SK-N-SH treated with all-trans-retinoic acid at 6 μM for 48 hours (cell line): ENCODE data around the gene KMT5B.

Experiments
- ARNTL ChIP-seq: fragments of 450-650 bp; formaldehyde crosslinking; IDR thresholded peaks from 2 replicates; pipeline ENCODE4 v1.5.0; 2020; ENCODE audit warnings: low read depth, mild to moderate bottlenecking, moderate library complexity, borderline replicate concordance
- BACH2 ChIP-seq: fragments of 250-450 bp; sonication (Bioruptor Pico); IDR thresholded peaks from 2 replicates; pipeline ENCODE4 v1.9.0; 2021; ENCODE audit warnings: mild to moderate bottlenecking, borderline replicate concordance
- CREB5 ChIP-seq: fragments of 250-450 bp; sonication (Bioruptor Pico); IDR thresholded peaks from 2 replicates; pipeline ENCODE4 v1.5.1; 2020; ENCODE audit warnings: low read depth, mild to moderate bottlenecking, moderate library complexity
- ESRRG ChIP-seq: fragments of 250-450 bp; sonication (Bioruptor Pico); IDR thresholded peaks from 2 replicates; pipeline ENCODE4 v1.6.1; 2021; ENCODE audit warnings: mild to moderate bottlenecking
- ISL1 ChIP-seq: fragments of 250-450 bp; sonication (Bioruptor Pico); IDR thresholded peaks from 2 replicates; pipeline ENCODE4 v2.1.2; 2022; ENCODE audit warnings: mild to moderate bottlenecking, moderate library complexity
- PATZ1 ChIP-seq: fragments of 250-450 bp; sonication (Bioruptor Pico); IDR thresholded peaks from 2 replicates; pipeline ENCODE4 v1.8.0; 2020; ENCODE audit warnings: mild to moderate bottlenecking, moderate library complexity, borderline replicate concordance
- POU6F1 ChIP-seq: fragments of 250-450 bp; sonication (Bioruptor Pico); IDR thresholded peaks from 2 replicates; pipeline ENCODE4 v1.8.0; 2021; ENCODE audit warnings: low read depth, mild to moderate bottlenecking, moderate library complexity, borderline replicate concordance
- PPARA ChIP-seq: fragments of 250-450 bp; sonication (Bioruptor Pico); IDR thresholded peaks from 2 replicates; pipeline ENCODE4 v1.5.0; 2020; ENCODE audit warnings: mild to moderate bottlenecking, borderline replicate concordance
- RARB ChIP-seq: fragments of 250-450 bp; sonication (Bioruptor Pico); IDR thresholded peaks from 2 replicates; pipeline ENCODE4 v1.8.0; 2021; ENCODE audit warnings: mild to moderate bottlenecking, moderate library complexity
- SNAI2 ChIP-seq: fragments of 250-450 bp; sonication (Bioruptor Pico); IDR thresholded peaks from 2 replicates; pipeline ENCODE4 v1.5.0; 2020; ENCODE audit warnings: mild to moderate bottlenecking, moderate library complexity
- TCF4 ChIP-seq: fragments of 250-450 bp; sonication (Bioruptor Pico); IDR thresholded peaks from 2 replicates; pipeline ENCODE4 v1.8.0; 2021; ENCODE audit warnings: mild to moderate bottlenecking, moderate library complexity, borderline replicate concordance
- ZFP30 ChIP-seq: fragments of 450-650 bp; formaldehyde crosslinking; IDR thresholded peaks from 2 replicates; pipeline ENCODE4 v1.5.0; 2022; ENCODE audit warnings: mild to moderate bottlenecking, moderate library complexity
- ZNF565 ChIP-seq: fragments of 450-650 bp; formaldehyde crosslinking; conservative IDR thresholded peaks from 2 replicates; pipeline ENCODE4 v1.5.0; 2020; ENCODE audit warnings: low read depth, mild to moderate bottlenecking, moderate library complexity
- ZNF70 ChIP-seq: fragments of 450-650 bp; formaldehyde crosslinking; IDR thresholded peaks from 2 replicates; pipeline ENCODE4 v1.5.0; 2020; ENCODE audit warnings: mild to moderate bottlenecking, moderate library complexity

- TF ChIP-seq ZNF70 (CRISPR knock-in tag), result no peak
- no peak for TF ChIP-seq SNAI2 (CRISPR knock-in tag)
- TF ChIP-seq ESRRG (CRISPR knock-in tag), result no peak
- TF ChIP-seq PPARA, result no peak
- TF ChIP-seq BACH2 (CRISPR knock-in tag), result no peak
- no peak for TF ChIP-seq POU6F1 (CRISPR knock-in tag)
- no peak for TF ChIP-seq CREB5 (CRISPR knock-in tag)
- TF ChIP-seq ARNTL (CRISPR knock-in tag), result no peak
- TF ChIP-seq PATZ1 (CRISPR knock-in tag), result no peak
- no peak for TF ChIP-seq TCF4 (CRISPR knock-in tag)
- no peak for TF ChIP-seq ZFP30 (CRISPR knock-in tag)
- TF ChIP-seq ISL1 (CRISPR knock-in tag), result no peak
- TF ChIP-seq ZNF565, result no peak
- TF ChIP-seq RARB (CRISPR knock-in tag), result no peak
Observed at GRCh38 chr11:68214173-68215086, 1.3 kb upstream of the KMT5B start.
